Measurements from ENCODE around the gene TRIM15. TPM values are rescaled to one million over a fixed set of nuclear protein-coding genes. Genes with fewer than 3 reads are reported as not detected.
"Not testable (repeated sequence)": the region's sequence is repeated elsewhere in the genome, so short reads cannot be mapped to it uniquely, and the experiment has no call there.

The TRIM15 gene
- total RNA-seq, 3 donors from 2014 or later, result 37.2 to 73.2 (median 51.4) TPM

GRCh38 chr6:30162265-30163089 is 869 bp upstream of the TRIM15 start:
- no peak overlapping the region for H3K4me3 ChIP-seq
- H3K36me3 ChIP-seq (ENCODE audit: low read depth), result no peaks in the 10 kb centered on the region
- DNase-seq (peak in 2 of 3 donors; percentile 44 to 67), ATAC-seq (peak; percentile 9)
- H3K4me1 ChIP-seq (ENCODE audit: low read depth), result peaks cover 5% of the 10 kb centered on the region
- H3K9me3 ChIP-seq, result no peaks in the 10 kb centered on the region
- intact Hi-C loops (cut with DNase I, micrococcal nuclease), result no loop called here
- no peak for TF ChIP-seq CTCF (IDR thresholded peaks at IDR 0.05)

GRCh38 chr6:30163918-30164654 is 740 bp downstream of the TRIM15 start:
- intact Hi-C loops (cut with DNase I, micrococcal nuclease), result no loop called here
- peak; percentile 22 for ATAC-seq
- no peak for TF ChIP-seq CTCF (IDR thresholded peaks at IDR 0.05)
- Histone ChIP-seq H3K36me3 (ENCODE audit: low read depth) (no peaks in the 10 kb centered on the region), H3K4me1 (ENCODE audit: low read depth) (peaks cover 5% of the 10 kb centered on the region), H3K9me3 (no peaks in the 10 kb centered on the region), H3K4me3 (peak overlapping the region; percentile 24)
- peak in 2 of 3 donors; percentile 49 to 54 for DNase-seq

GRCh38 chr6:30164714-30165113 is 1.4 kb downstream of the TRIM15 start:
- no peak for TF ChIP-seq CTCF (IDR thresholded peaks at IDR 0.05)
- Histone ChIP-seq H3K4me3 (no peak overlapping the region), H3K9me3 (no peaks in the 10 kb centered on the region), H3K36me3 (ENCODE audit: low read depth) (no peaks in the 10 kb centered on the region), H3K4me1 (ENCODE audit: low read depth) (peaks cover 5% of the 10 kb centered on the region)
- ATAC-seq (no peak), DNase-seq (no peak)
- intact Hi-C loops (cut with DNase I, micrococcal nuclease), result no loop called here

- H3K36me3 ChIP-seq (ENCODE audit: low read depth); H3K9me3 ChIP-seq; H3K4me3 ChIP-seq; intact Hi-C loops (cut with DNase I, micrococcal nuclease); H3K4me1 ChIP-seq (ENCODE audit: low read depth); ATAC-seq; DNase-seq: not testable (repeated sequence)
These were observed 1.9 kb downstream of the TRIM15 start for GRCh38 chr6:30165238-30165637.

GRCh38 chr6:30167101-30167500 is 3.8 kb downstream of the TRIM15 start:
- Histone ChIP-seq H3K9me3 (no peaks in the 10 kb centered on the region), H3K4me1 (ENCODE audit: low read depth) (peaks cover 5% of the 10 kb centered on the region), H3K36me3 (ENCODE audit: low read depth) (no peaks in the 10 kb centered on the region), H3K4me3 (no peak overlapping the region)
- intact Hi-C loops (cut with DNase I, micrococcal nuclease), result no loop called here
- TF ChIP-seq CTCF (IDR thresholded peaks at IDR 0.05), result no peak
- ATAC-seq (no peak), DNase-seq (no peak)

- Histone ChIP-seq H3K4me1 (ENCODE audit: low read depth) (no peaks in the 10 kb centered on the region), H3K4me3 (no peak overlapping the region), H3K9me3 (no peaks in the 10 kb centered on the region), H3K36me3 (ENCODE audit: low read depth) (no peaks in the 10 kb centered on the region)
- intact Hi-C loops (cut with DNase I, micrococcal nuclease), result no loop called here
- TF ChIP-seq CTCF (IDR thresholded peaks at IDR 0.05), result no peak
- DNase-seq, result no peak
- ATAC-seq, result no peak
These were observed 5.4 kb downstream of the TRIM15 start for GRCh38 chr6:30168741-30169140.

All from mucosa of descending colon (tissue), 3 donors.